Fibroblast of lung (primary cell): ENCODE measurements around the gene C6orf163. TPM values are rescaled to one million over a fixed set of nuclear protein-coding genes. Genes with fewer than 3 reads are reported as not detected.

Experiments used
- DNase-seq, 2 donors: peaks; one replicate each; pipeline versions ENCODE4 v3.0.0 to v3.0.0-alpha.2; 2010; ENCODE audit warnings: low read depth in 2 of 2
- H2AFZ ChIP-seq: 2 replicates; pipeline ENCODE4 v1.5.1; 2012; ENCODE audit warnings: low read length, control low read depth, inconsistent platforms
- H3K27ac ChIP-seq: 2 replicates; pipeline ENCODE4 v1.5.1; 2011; ENCODE audit warnings: low read length, control low read depth; ENCODE audit not compliant: insufficient read depth
- H3K27me3 ChIP-seq: 2 replicates; pipeline ENCODE4 v1.5.1; 2011; ENCODE audit warnings: mild to moderate bottlenecking, low read length; ENCODE audit not compliant: control insufficient read depth, insufficient read depth
- H3K36me3 ChIP-seq: 2 replicates; pipeline ENCODE4 v1.5.1; 2011; ENCODE audit warnings: low read length; ENCODE audit not compliant: control insufficient read depth, insufficient read depth
- H3K4me1 ChIP-seq: 2 replicates; pipeline ENCODE4 v1.5.1; 2011; ENCODE audit warnings: low read length; ENCODE audit not compliant: control insufficient read depth, insufficient read depth; ENCODE audit errors: extremely low read depth
- H3K4me2 ChIP-seq: 2 replicates; pipeline ENCODE4 v1.5.1; 2011; ENCODE audit warnings: low read length, control low read depth; ENCODE audit not compliant: insufficient read depth; ENCODE audit errors: extremely low read depth
- H3K4me3 ChIP-seq, 4 experiments: fragments of 200-600 bp in 1 of 4; sonication (generic) in 1 of 4; replicated peaks in 1 of 4; 2 replicates each; pipeline ENCODE4 v1.5.1; 2011 to 2016; ENCODE audit warnings: low read length in 4 of 4, low read depth in 3 of 4, mild to moderate bottlenecking in 3 of 4, control low read depth in 2 of 4, inconsistent platforms in 1 of 4, mixed read lengths in 1 of 4; ENCODE audit not compliant: insufficient read depth in 1 of 4; ENCODE audit errors: control extremely low read depth in 1 of 4
- H3K79me2 ChIP-seq: 2 replicates; pipeline ENCODE4 v1.5.1; 2012; ENCODE audit warnings: mild to moderate bottlenecking, low read length, inconsistent platforms; ENCODE audit not compliant: control insufficient read depth, insufficient read depth
- H3K9ac ChIP-seq: 2 replicates; pipeline ENCODE4 v1.5.1; 2011; ENCODE audit warnings: mild to moderate bottlenecking, low read length, control low read depth; ENCODE audit not compliant: insufficient read depth
- H3K9me3 ChIP-seq: 2 replicates; pipeline ENCODE4 v1.5.1; 2012; ENCODE audit warnings: low read depth, low read length; ENCODE audit not compliant: control insufficient read depth, insufficient read depth
- H4K20me1 ChIP-seq: 2 replicates; pipeline ENCODE4 v1.5.1; 2011; ENCODE audit warnings: low read length; ENCODE audit not compliant: control insufficient read depth, insufficient read depth; ENCODE audit errors: extremely low read depth
- CTCF ChIP-seq, 2 donors: IDR thresholded peaks in 1 of 2; conservative IDR thresholded peaks in 1 of 2; 1 replicate in 1 of 2; 2 replicates in 1 of 2; pipeline ENCODE4 v1.5.1; 2011 to 2012; ENCODE audit warnings: low read length in 2 of 2, control low read depth in 1 of 2, inconsistent platforms in 1 of 2, low read depth in 1 of 2, mild to moderate bottlenecking in 1 of 2
- EZH2 ChIP-seq: IDR thresholded peaks from 2 replicates; pipeline ENCODE4 v1.5.1; 2012; ENCODE audit warnings: low read length, control low read depth, mild to moderate bottlenecking; ENCODE audit errors: missing control alignments
- polyA plus RNA-seq, 2 donors: library from polyadenylated mRNA; depleted of rRNA in 1 of 2; stranded (reverse) in 1 of 2; unstranded in 1 of 2; fragments of >200 nt; gene quantifications; 2 replicates each; pipeline ENCODE4 v1.2.1, GENCODE V29; 2011 to 2012; ENCODE audit warnings: missing spikeins in 1 of 2
- total RNA-seq: library from RNA; depleted of rRNA; stranded (reverse); fragments of >200 nt; gene quantifications from 2 replicates; pipeline ENCODE4 v1.2.1, GENCODE V29; 2014

The C6orf163 gene
- total and polyA plus RNA-seq, 2 donors (not counting 1 experiment from before 2014, with no cell fraction given): 0.33 to 2.8 TPM

- no peak for DNase-seq
- H3K27me3 ChIP-seq: no peaks in the 10 kb centered on the region
- H3K4me2 ChIP-seq: no peak overlapping the region
- no peak overlapping the region for H3K9ac ChIP-seq
- TF ChIP-seq CTCF (conservative IDR thresholded peaks at IDR 0.05 in 1 of 2, IDR thresholded peaks at IDR 0.05 in 1 of 2; ENCODE audit: low read depth in 1 of 2, low read length in 2 of 2): no peak
- no peak for TF ChIP-seq EZH2
- no peaks in the 10 kb centered on the region for H3K79me2 ChIP-seq
- no peaks in the 10 kb centered on the region for H3K4me1 ChIP-seq
- H4K20me1 ChIP-seq: no peaks in the 10 kb centered on the region
- no peaks in the 10 kb centered on the region for H3K36me3 ChIP-seq
- H2AFZ ChIP-seq: no peak overlapping the region
- no peaks in the 10 kb centered on the region for H3K9me3 ChIP-seq
- H3K27ac ChIP-seq: no peak overlapping the region
- H3K4me3 ChIP-seq: no peak overlapping the region
These were observed 28.8 kb downstream of the C6orf163 start for GRCh38 chr6:87373377-87373776.

- no peak for DNase-seq
- no peaks in the 10 kb centered on the region for H3K36me3 ChIP-seq
- H3K4me3 ChIP-seq: no peak overlapping the region
- no peak overlapping the region for H2AFZ ChIP-seq
- no peak overlapping the region for H3K27ac ChIP-seq
- no peaks in the 10 kb centered on the region for H3K27me3 ChIP-seq
- no peak overlapping the region for H3K9ac ChIP-seq
- TF ChIP-seq CTCF (conservative IDR thresholded peaks at IDR 0.05 in 1 of 2, IDR thresholded peaks at IDR 0.05 in 1 of 2; ENCODE audit: low read depth in 1 of 2, low read length in 2 of 2) (no peak), EZH2 (no peak)
- no peaks in the 10 kb centered on the region for H4K20me1 ChIP-seq
- no peaks in the 10 kb centered on the region for H3K9me3 ChIP-seq
- H3K4me2 ChIP-seq: no peak overlapping the region
- no peaks in the 10 kb centered on the region for H3K79me2 ChIP-seq
- H3K4me1 ChIP-seq: no peaks in the 10 kb centered on the region
These were observed 30.7 kb downstream of the C6orf163 start for GRCh38 chr6:87375315-87375714.

GRCh38 chr6:87376643-87377042 is 32.0 kb downstream of the C6orf163 start:
- no peak overlapping the region for H2AFZ ChIP-seq
- H3K4me2 ChIP-seq: no peak overlapping the region
- no peaks in the 10 kb centered on the region for H3K36me3 ChIP-seq
- H3K27me3 ChIP-seq: no peaks in the 10 kb centered on the region
- H3K9ac ChIP-seq: no peak overlapping the region
- DNase-seq: no peak
- H3K4me1 ChIP-seq: no peaks in the 10 kb centered on the region
- H3K79me2 ChIP-seq: no peaks in the 10 kb centered on the region
- no peaks in the 10 kb centered on the region for H4K20me1 ChIP-seq
- H3K4me3 ChIP-seq: no peak overlapping the region
- no peak for TF ChIP-seq EZH2
- TF ChIP-seq CTCF (conservative IDR thresholded peaks at IDR 0.05 in 1 of 2, IDR thresholded peaks at IDR 0.05 in 1 of 2; ENCODE audit: low read depth in 1 of 2, low read length in 2 of 2): no peak
- H3K9me3 ChIP-seq: no peaks in the 10 kb centered on the region
- H3K27ac ChIP-seq: no peak overlapping the region
